HG02571 (cell line): ENCODE measurements around the gene HNRNPC.
"Not testable (repeated sequence)": the region's sequence is repeated elsewhere in the genome, so short reads cannot be mapped to it uniquely, and the experiment has no call there.

Experiments used
- ATAC-seq: cut with Tn5 transposase; IDR thresholded peaks from one replicate; pipeline ENCODE4 v1.9.1; 2021; ENCODE audit warnings: mild to moderate bottlenecking, moderate library complexity; ENCODE audit not compliant: unreplicated experiment

The HNRNPC gene

GRCh38 chr14:21197418-21198205, 71.6 kb downstream of the HNRNPC start:
- no peak for ATAC-seq

- ATAC-seq = no peak
Measured at GRCh38 chr14:21194597-21194996, 74.6 kb downstream of the HNRNPC start.

GRCh38 chr14:21192875-21193535, 76.2 kb downstream of the HNRNPC start:
- ATAC-seq = no peak

GRCh38 chr14:21192447-21192822, 76.8 kb downstream of the HNRNPC start:
- no peak for ATAC-seq

GRCh38 chr14:21191809-21192446, 77.3 kb downstream of the HNRNPC start:
- ATAC-seq = peak; percentile 88

GRCh38 chr14:21191261-21191808, 77.9 kb downstream of the HNRNPC start:
- no peak for ATAC-seq

- ATAC-seq = no peak
Measured at GRCh38 chr14:21185491-21185890, 83.8 kb downstream of the HNRNPC start.

- no peak for ATAC-seq
Measured at GRCh38 chr14:21184254-21184653, 85.0 kb downstream of the HNRNPC start.

- ATAC-seq = no peak
Measured at GRCh38 chr14:21182166-21182565, 87.1 kb downstream of the HNRNPC start.

- no peak for ATAC-seq
Measured at GRCh38 chr14:21171128-21171527, 98.1 kb downstream of the HNRNPC start.

- ATAC-seq = no peak
Measured at GRCh38 chr14:21169573-21169972, 99.7 kb downstream of the HNRNPC start.

GRCh38 chr14:21168055-21168454, 101.2 kb downstream of the HNRNPC start:
- ATAC-seq = no peak

GRCh38 chr14:21165670-21166069, 103.6 kb downstream of the HNRNPC start:
- not testable (repeated sequence) for ATAC-seq

GRCh38 chr14:21165002-21165605, 104.1 kb downstream of the HNRNPC start:
- not testable (repeated sequence) for ATAC-seq

GRCh38 chr14:21163871-21164291, 105.4 kb downstream of the HNRNPC start:
- no peak for ATAC-seq

- ATAC-seq = no peak
Measured at GRCh38 chr14:21162081-21162480, 107.2 kb downstream of the HNRNPC start.

- no peak for ATAC-seq
Measured at GRCh38 chr14:21160061-21160610, 109.1 kb downstream of the HNRNPC start.
